ENCODE data around the gene JMJD1C.
"Not testable (repeated sequence)": the region's sequence is repeated elsewhere in the genome, so short reads cannot be mapped to it uniquely, and the experiment has no call there.

Gene JMJD1C

GRCh38 chr10:63252095-63252762 is 213.5 kb downstream of the JMJD1C start:
- no peak for DNase-seq

GRCh38 chr10:63250032-63250431 is 215.7 kb downstream of the JMJD1C start:
- no peak for DNase-seq

DNA sequence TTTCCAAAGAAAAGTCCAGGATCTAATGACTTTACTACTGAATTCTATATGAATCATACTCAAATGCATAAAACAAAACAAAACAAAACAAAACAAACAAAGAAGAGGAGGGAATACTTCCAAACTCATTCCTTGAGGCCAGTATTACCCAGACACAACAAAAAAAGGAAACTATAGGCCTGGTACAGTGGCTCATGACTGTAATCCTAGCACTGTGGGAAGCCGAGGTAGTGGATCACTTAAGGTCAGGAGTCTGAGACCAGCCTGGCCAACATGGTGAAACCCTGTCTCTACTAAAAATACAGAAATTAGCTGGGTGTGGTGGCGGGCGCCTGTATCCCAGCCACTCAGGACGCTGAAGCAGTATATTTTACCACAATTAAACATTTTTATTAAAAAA is 218.0 kb downstream of the JMJD1C start:
- no peak for DNase-seq

- no peak for DNase-seq
Measured at GRCh38 chr10:63246356-63246755, 219.4 kb downstream of the JMJD1C start.

DNA sequence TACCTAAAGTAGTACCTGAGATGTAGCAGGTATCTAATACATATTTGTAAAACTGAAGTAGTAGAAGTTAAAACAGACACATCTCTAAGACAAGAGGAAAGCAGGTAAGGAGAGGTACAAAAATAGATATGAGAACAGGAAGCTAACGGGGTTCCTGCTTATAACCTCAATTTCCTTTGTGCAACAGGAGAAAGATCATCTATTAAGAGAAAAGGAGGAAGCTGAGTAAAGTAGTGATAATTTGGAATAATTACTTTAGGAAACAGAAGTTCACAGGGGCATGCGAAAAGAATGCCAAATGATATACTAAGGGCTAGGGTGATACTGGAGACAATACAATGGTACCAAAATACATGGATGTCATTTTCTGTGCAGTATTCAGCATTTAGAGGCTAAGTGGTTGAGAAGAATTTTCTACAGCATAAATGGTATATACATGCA is 223.9 kb downstream of the JMJD1C start:
- no peak for DNase-seq

DNA sequence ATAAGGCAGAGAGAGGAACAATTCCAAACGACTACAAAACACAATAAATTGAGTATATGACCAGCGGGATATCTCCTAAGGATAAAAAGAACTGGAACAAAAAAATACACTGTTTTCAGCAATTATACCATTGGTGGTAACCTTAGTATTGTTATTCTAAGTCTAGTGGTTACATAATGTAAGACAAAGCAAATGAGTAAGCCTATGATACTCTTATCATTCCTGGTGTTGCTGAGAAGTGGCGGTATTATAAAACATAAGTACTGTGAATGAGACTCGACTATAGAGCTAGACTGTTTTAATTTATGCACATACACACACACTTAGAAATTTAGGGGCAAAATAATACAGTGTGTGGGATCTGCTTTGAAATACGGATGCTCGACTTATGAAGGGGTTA is 225.0 kb downstream of the JMJD1C start:
- DNase-seq = no peak

DNA sequence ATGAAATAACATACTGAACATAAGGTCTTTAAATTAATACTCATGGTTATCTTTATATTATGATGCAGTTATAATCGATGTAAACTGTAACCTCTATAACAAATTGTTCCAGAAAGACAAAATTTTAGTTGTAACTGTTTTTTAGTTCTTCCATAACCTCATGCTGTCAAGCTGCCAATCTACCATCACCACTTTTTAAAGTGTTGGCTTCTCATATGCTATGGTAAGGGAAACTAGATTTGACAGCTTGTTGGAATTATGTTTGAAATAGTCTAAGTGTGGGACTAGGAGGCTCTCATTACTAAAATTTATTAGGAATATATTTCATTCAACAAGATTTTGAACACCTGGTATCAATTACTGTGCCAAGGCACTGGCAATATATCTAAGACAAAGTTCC is 227.3 kb downstream of the JMJD1C start:
- DNase-seq = no peak

- no peak for DNase-seq
Measured at GRCh38 chr10:63237396-63237795, 228.4 kb downstream of the JMJD1C start.

DNA sequence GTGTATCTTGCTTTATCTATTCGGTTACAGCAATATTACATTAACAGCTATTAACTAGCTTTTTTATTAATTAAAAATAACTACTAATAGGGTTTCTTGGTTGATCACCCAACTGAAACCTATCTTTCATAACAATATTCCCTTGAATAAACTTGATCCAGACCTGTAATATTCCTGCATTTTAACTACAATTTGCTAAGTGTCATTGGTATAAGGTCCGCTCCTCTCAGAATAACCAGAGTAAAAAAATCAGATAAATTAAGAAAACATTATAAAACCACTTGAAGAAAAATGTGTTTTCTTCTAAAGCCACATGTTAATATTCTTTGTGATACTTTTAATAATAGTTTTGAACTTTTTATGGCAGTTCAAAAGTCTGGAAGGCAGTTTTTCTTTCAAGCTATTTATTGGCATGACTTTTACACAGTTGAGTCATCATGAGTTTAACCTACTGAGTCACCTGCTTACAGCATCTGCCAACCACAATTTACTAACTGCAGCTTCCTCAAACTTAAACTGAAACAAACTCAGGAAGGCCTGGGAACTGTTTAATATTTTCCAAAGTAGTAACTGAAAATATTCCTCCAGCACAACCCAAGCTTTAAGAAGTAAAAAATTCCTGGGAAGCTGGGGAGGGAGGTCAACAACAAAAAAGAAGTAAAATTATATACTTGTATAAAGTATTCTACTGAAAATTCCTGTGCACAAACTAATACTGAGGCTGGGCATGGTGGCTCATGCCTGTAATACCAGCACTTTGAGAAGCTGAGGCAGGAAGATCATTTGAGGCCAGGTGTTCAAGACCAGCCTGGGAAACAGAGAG is 229.5 kb downstream of the JMJD1C start:
- no peak for DNase-seq

DNA sequence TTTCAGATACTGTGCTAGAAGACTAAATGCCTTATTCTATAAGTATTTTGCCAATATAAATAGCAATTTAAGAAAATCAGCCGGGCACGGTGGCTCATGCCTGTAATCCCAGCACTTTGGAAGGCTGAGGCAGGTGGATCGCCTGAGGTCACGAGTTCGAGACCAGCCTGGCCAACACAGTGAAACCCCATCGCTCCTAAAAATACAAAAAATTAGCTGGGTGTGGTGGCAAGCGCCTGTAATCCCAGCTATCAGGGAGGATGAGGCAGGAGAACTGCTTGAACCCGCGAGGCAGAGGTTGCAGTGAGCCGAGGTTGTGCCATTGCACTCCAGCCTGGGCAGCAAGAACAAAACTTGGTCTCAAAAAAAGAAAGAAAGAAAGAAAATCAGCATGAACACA is 230.6 kb downstream of the JMJD1C start:
- not testable (repeated sequence) for DNase-seq

DNA sequence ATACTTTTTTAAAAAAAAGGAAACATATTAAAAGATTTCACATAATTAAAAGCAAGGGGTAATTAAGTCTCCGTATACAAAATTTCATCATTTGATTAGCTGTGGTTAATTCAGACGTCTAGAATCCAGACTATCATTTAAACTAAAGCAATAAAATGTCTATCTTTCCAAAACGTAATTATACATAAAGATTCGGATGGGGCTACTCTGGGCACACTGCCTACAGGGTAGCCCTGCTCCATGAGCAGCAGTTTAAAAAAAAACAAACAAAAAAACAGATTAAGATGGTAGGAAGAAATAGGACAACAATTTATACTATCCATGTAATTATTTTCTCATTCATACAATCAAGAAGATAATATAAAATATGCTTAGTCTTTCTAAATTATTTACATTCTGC is 236.6 kb downstream of the JMJD1C start:
- DNase-seq = no peak

DNA sequence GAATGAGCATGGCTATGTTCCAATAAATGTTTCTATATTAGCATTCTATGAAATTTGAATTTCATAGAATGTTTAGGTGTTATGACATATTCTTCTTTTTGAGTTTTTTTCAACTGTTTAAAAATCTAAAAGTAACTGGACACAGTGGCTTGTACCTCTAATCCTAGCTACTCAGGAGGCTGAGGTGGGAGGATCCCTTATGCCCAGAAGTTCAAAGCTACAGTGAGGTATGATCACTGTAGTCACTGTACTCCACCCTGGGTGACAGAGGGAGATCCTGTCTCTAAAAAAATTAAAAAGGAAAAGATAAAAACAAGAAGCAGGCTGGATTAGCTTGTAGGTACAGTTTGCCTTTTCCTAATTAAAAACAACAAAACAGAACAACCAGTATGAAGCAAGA is 237.5 kb downstream of the JMJD1C start:
- DNase-seq = no peak

DNA sequence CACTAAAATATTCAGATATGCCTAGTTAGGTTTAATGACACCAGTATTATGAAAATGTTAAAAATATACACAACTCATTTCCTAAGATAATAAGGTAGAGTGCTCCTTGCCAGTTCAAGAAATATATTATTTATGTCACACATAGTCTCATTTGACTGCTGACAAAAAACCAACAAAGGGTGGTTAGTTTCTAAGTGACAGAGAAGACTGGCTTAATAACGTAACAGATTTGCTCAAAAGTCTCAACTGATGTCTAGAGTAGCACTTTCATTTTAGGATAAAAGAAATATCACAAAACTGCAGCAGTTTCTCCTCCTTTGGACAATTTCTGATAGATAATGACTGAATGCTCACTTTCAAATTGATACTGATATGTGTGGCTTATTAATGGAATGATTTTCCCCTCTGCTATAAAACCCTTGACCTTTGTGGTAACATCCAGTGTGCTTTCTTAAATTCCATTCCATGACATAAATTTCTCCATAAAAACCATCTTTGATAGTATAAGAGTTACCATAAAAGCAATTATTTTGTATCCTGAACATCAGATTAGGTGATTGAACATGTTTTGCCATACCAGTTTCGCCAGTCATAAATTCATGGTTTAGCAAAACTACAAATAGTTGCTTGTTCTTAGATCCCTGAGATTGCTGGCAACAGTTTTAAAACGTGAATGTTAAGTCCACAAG is 238.4 kb downstream of the JMJD1C start:
- DNase-seq = no peak

DNA sequence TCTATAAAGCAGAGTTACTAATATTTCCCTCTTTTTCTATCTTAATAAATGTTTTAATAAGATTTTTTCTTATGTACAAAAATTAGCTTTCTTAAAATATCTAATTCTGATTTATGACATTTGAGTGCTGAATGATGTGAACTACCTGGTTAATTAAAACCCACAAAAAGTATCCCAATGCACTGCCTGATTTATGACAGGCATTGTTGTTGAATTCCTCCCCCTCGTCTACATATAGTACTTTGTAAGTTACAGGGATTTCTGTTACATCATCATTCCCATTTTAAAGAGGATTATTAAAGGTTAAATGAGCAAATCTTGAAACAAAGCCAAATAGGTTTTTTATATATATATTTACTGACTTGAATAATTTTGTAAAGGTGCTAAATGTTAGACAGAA is 241.5 kb downstream of the JMJD1C start:
- DNase-seq = no peak

DNA sequence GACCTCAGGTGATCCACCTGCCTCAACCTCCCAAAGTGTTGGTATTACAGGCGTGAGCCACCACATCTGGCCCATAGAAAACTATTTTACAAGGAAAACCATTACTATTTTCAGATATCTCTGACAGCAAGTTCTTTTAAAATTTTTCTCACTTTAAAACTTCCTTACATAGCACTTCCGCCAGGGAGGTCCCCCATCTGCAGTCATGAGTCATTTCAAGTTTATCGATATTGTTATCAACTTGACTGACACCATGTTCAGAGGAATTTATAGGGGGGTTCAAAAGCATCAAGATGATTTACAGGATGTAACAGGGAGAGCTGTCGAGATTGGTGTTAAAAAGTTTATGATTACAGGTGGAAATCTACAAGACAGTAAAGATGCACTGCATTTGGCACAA is 243.8 kb downstream of the JMJD1C start:
- DNase-seq = no peak

- DNase-seq = no peak
Measured at GRCh38 chr10:63219749-63220148, 246.0 kb downstream of the JMJD1C start.

DNA sequence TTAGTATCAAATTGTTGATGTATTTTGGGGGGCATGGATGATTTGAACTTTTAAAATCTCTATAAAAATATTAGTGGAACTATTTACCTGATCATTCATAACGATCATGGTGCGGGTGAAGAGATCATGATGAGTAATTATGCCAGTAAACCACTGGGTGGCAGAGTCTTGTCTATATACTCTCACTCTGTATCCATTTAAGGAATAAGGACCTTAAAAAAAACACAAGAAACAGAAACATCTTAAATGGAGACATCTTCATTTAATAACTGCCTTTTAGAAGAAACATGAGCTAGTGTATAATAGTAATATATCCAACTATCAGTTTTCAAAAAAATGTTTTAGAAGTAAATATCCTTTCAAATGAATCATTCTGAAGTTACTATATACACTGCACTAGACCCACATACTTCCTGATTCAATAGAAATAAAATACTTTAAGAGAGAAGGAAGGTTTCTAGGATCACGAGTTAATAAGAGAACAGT is 248.6 kb downstream of the JMJD1C start:
- no peak for DNase-seq

DNA sequence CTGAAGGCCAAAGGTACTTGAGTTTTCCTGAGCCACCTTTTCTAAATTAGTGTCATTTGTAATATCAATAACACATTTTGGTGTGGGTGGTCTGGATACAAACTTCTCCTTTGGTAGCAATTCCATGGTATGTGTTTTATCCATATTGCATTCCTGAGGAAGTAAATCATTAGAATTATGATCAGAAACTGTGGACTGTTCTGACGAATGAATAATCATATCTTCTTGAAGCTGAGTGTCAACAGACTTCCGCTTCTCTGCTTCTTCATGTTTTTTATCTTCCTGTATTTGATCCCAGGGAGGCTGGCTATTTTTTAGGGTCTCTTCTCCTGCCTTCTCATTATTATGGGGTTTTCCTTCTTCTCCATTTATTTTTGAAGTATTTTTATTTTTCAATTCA is 251.2 kb downstream of the JMJD1C start:
- DNase-seq = no peak

GRCh38 chr10:63213489-63213888 is 252.3 kb downstream of the JMJD1C start:
- no peak for DNase-seq

GRCh38 chr10:63210611-63211196 is 255.1 kb downstream of the JMJD1C start:
- no peak for DNase-seq

DNA sequence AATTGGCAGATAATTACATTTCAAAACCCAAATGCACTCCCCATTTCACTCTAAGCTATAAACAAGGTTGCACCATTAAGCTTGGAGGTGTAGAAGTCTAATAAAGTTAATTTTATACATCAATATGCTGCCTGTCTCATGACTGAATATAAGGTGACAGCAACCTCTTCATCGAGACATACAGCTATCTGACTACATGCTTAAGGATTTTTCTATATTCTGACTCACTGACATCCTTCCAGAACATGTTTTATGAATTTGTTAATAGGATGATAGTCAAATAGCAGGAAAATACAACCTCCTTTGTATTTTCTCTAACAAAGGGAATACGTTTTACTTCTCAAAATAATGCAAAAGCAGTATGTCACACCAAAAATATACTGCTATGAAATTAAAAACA is 256.1 kb downstream of the JMJD1C start:
- DNase-seq = no peak

GRCh38 chr10:63208986-63209385 is 256.8 kb downstream of the JMJD1C start:
- DNase-seq = no peak

All from NCI-H1105 (cell line).